ENCODE measurements around the gene CCL24. TPM values are rescaled to one million over a fixed set of nuclear protein-coding genes. Genes with fewer than 3 reads are reported as not detected.
"Not testable (repeated sequence)": the region's sequence is repeated elsewhere in the genome, so short reads cannot be mapped to it uniquely, and the experiment has no call there.

Gene CCL24
- total and polyA plus RNA-seq, 8 donors, result 0.38 to 3.3 (median 1.2) TPM; not detected in 3

DNA sequence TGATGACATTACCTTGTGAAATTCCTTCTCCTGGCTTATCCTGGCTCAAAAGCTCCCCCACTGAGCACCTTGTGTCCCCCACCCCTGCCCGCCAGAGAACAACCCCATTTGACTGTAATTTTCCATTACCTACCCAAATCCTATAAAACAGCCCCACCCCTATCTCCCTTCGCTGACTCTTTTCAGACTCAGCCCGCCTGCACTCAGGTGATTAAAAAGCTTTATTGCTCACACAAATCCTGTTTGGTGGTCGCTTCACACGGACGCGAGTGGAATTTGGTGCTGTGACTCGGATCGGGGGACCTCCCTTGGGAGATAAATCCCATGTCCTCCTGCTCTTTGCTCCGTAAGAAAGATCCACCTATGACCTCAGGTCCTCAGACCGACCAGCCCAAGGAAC lies 34.6 kb downstream of the CCL24 start:
- H3K36me3 ChIP-seq; intact Hi-C loops (cut with DNase I); H3K27ac ChIP-seq; H3K4me1 ChIP-seq; H3K9me3 ChIP-seq; DNase-seq; ATAC-seq; H3K27me3 ChIP-seq; H3K4me3 ChIP-seq: not testable (repeated sequence)

DNA sequence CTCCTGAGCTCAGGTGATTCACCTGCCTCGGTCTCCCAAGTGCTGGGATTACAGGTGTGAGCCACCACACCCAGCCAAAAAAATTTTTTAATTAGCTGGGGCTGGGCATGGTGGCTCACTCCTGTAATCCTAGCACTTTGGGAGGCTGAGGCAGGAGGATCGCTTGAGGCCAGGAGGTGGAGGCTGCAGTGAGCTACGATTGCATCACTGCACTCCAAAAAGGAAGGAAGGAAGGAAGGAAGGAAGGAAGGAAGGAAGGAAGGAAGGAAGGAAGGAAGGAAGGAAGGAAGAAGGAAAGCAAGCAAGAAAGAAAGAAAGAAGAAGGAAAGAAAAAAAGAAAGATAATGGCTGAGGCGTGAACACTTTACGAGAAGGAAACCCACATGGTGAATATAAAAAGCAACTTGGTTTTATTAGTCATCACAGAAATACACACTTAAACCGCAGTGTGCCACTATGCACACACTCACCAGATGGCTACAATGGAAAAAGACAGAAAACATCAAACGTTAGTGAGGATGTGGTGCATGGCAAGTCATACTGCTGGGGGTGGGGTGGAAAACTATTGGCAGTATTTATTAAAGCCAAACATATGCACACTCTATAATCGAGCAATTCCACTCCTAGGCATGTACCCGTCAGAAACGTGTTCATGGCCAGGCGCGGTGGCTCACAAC lies 37.2 kb downstream of the CCL24 start:
- ATAC-seq, result peak; percentile 35
- H3K4me3 ChIP-seq, result no peak overlapping the region
- no peak for TF ChIP-seq CTCF (IDR thresholded peaks at IDR 0.05)
- no peaks in the 10 kb centered on the region for H3K4me1 ChIP-seq
- H3K27me3 ChIP-seq, result peaks cover 0 to 5% of the 10 kb centered on the region in 2 donors
- no peaks in the 10 kb centered on the region for H3K9me3 ChIP-seq
- no peak for DNase-seq
- H3K36me3 ChIP-seq, result no peaks in the 10 kb centered on the region
- intact Hi-C loops (cut with DNase I), result no loop called here
- H3K27ac ChIP-seq, result no peak overlapping the region

GRCh38 chr7:75773958-75774357 lies 39.6 kb downstream of the CCL24 start:
- H3K4me1 ChIP-seq; ATAC-seq; DNase-seq; H3K27me3 ChIP-seq; H3K27ac ChIP-seq; H3K36me3 ChIP-seq; intact Hi-C loops (cut with DNase I); H3K4me3 ChIP-seq; H3K9me3 ChIP-seq: not testable (repeated sequence)

GRCh38 chr7:75772081-75773077 lies 41.2 kb downstream of the CCL24 start, which contains the start of gene CCL26:
Gene CCL26 (minus strand): TSS chr7:75772211. CDS start chr7:75772176, 35 bp downstream.
- DNase-seq, result no peak
- Histone ChIP-seq H3K4me3 (no peak within 1 kb of the TSS), H3K27me3 (no peaks in the 10 kb centered on the region), H3K27ac (peak within 1 kb of the TSS in 1 of 2 donors; percentile 13), H3K36me3 (no peaks in the 10 kb centered on the region), H3K4me1 (no peaks in the 10 kb centered on the region), H3K9me3 (no peaks in the 10 kb centered on the region)
- intact Hi-C loops (cut with DNase I), result no loop called here
- ATAC-seq, result peak; percentile 51
- TF ChIP-seq CTCF (IDR thresholded peaks at IDR 0.05), result no peak

DNA sequence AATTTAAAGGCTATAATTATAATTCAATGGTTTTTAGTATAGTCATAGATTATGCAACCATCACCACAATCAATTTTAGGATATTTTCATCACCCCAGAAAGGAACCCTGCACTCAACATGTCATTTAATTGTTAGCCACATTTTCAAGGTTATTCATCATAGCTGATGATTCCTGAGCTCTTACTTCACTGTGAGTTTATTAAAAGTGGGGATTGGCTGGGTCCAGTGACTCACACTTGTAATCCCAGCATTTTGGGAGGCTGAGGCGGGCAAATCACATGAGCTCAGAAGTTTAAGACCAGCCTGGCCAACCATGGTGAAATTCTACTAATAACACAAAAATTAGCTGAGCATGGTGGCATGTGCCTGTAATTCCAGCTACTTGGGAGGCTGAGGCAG lies 42.4 kb downstream of the CCL24 start:
- no peaks in the 10 kb centered on the region for H3K4me1 ChIP-seq
- intact Hi-C loops (cut with DNase I), result no loop called here
- no peak for ATAC-seq
- no peaks in the 10 kb centered on the region for H3K27me3 ChIP-seq
- no peak for TF ChIP-seq CTCF (IDR thresholded peaks at IDR 0.05)
- H3K27ac ChIP-seq, result no peak overlapping the region
- H3K36me3 ChIP-seq, result no peaks in the 10 kb centered on the region
- no peaks in the 10 kb centered on the region for H3K9me3 ChIP-seq
- DNase-seq, result no peak
- H3K4me3 ChIP-seq, result no peak overlapping the region

- H3K4me1 ChIP-seq, result peaks cover 0 to 6% of the 10 kb centered on the region in 2 donors
- ATAC-seq, result peak; percentile 93
- H3K36me3 ChIP-seq, result no peaks in the 10 kb centered on the region
- no peaks in the 10 kb centered on the region for H3K9me3 ChIP-seq
- DNase-seq, result peak in 2 of 4 donors; percentile 39 to 69
- peak in 1 of 2 donors; percentile 62 for TF ChIP-seq CTCF (IDR thresholded peaks at IDR 0.05)
- H3K27ac ChIP-seq, result no peak overlapping the region
- H3K27me3 ChIP-seq, result no peaks in the 10 kb centered on the region
- H3K4me3 ChIP-seq, result no peak overlapping the region
- intact Hi-C loops (cut with DNase I), result no loop called here
Observed at GRCh38 chr7:75762350-75762917, 51.2 kb downstream of the CCL24 start.

- ATAC-seq; H3K27ac ChIP-seq; H3K4me3 ChIP-seq; H3K36me3 ChIP-seq; H3K9me3 ChIP-seq; intact Hi-C loops (cut with DNase I); DNase-seq; H3K27me3 ChIP-seq; H3K4me1 ChIP-seq: not testable (repeated sequence)
Observed at GRCh38 chr7:75761801-75762200, 51.8 kb downstream of the CCL24 start.

All from left lung (tissue), 10 donors.